NCI-H1092 (cell line): ENCODE data around the gene PTPRG.

ENCODE experiments used
- DNase-seq: peaks from one replicate; lab custom pipeline; 2025; lab: John Stamatoyannopoulos, UW

Gene PTPRG

DNA sequence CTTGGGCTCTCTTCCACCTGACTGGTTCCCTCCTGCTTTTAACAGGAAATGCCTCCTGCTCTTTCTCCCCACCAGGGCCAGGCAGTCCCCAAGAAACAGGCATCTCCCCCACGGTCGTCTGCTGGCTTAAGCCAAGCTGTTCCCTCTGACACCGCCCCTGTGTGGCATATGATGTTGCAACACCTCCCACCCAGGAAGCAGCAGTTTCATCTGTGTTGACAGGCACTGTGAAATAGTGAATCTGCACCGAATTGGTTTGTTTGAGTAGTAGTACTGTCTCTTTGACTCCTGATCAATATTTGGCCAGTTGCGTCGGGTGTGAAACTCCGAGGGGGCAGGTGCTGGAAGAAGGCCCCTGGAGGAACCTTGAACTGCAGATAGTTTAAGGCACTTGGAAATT, 623.2 kb downstream of the PTPRG start:
- no peak for DNase-seq

DNA sequence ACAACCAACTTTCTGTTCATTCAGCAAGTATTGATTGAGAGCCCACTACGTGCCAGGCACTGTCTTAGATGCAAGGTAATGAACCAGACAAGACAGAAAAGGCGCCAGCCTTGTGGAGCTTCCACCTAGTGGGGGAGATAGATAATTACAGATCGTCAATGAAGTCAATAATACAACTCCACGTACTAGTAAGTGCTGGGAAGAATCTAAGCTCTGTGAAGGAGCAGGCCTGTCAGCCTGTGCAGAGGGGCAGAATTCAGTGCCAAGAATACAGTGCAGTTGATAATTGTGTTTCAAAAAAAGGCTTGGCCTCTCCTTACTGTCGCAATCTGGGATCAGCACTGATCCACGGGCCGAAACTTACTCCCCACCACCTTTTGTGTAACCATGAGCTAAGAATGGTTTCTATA, 625.7 kb downstream of the PTPRG start:
- DNase-seq: no peak

DNA sequence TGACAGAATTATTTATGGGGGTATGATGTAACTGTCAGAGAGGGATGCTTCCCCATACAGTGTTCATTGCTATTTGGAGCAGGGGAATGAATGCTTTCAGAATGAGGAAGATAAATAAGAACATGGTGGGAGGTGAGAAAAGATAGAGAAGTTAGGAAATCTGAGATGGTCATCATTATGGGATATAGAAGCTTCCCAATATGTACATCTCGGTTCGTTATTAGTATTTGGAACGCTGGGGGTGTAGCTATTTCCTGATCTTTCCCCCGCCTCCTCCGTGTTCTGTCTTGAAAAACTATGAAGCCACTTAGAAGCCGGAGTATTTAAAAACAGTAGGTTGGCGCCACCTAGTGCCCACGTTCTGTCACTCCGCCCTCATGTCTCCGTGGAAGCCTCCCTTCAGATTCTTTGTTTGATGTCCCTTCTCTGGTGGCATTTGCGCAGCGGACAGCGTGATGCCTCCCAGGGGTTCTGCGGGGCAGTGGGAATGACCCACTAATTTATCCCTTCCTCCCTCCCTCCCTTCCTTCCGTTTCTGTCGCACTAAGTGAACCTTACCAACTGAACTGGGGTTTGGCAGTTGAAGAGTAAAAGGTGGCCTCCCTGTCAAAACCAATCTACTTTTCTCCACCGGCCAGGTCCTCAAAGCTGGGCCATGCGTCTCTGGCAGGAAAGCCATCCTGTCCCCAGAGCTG, 627.5 kb downstream of the PTPRG start:
- peak; percentile 14 for DNase-seq

DNA sequence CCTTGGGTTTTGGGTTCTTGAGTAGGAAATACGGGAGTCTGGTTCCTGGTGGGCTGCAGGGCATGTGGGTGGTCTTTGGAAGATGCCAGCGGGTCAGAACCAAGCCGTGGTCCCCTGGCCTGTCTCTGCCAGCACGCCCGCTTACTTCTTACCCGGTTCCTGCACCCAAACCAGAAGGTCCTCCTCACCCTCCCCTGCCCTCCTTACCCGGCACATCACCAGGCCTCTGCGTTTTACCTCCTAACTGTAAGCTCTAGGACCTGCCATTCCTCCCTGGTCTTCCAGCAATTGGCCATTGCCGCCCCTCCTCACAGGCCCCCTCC, 628.0 kb downstream of the PTPRG start:
- DNase-seq: no peak

DNA sequence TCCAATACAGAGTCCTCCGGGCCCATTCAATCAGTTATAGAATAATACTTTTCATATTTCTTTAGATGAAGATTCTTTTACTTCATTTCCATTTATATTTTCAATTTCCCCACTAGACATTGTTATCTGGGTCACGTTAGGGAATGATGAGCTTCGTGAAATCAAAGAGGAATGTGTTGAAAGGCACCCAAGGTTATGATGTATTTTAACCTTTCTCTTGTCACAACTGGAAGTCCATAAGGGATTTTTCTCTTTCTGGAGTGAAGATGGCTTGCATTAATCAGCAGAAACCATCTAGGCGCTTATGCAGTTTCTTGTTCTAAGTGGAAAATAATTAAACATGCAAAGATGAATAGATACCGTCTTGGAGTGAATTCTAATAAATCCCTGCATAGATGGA, 631.5 kb downstream of the PTPRG start:
- DNase-seq: no peak

DNA sequence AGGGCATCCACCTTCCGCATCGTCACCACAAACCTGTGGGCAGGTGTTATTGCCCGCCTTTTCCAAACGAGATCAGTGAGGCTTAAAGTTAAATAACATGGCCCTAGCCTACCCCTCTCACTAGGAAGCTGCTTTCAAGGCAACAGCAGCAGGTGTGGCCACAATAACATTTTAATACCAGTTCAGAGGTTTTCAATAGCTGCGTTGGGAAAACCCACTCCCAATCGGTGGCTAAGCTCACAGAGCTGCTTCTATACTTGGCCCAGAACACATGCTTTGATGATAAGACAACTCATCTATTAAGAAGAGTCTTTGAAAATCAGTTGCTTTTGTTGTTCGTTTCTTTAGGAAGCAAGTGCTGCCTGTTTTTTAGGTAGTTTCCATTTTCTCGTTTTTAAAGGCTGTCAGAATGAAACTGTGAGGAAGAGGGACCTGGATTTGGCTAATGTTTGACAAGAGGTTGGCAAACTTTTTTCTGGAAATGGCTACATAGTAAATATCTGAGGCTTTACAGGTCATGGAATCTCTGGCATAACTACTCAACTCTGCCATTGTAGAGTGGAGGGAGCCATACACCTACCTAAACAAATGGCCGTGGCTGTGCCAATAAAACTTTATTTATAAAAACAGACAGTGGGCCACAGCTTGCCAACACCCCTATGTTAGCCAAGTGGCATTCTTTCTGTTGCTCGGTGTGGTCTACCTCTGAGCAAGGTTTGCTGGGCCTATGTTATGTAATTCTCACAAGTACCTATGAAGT, 632.4 kb downstream of the PTPRG start:
- no peak for DNase-seq

DNA sequence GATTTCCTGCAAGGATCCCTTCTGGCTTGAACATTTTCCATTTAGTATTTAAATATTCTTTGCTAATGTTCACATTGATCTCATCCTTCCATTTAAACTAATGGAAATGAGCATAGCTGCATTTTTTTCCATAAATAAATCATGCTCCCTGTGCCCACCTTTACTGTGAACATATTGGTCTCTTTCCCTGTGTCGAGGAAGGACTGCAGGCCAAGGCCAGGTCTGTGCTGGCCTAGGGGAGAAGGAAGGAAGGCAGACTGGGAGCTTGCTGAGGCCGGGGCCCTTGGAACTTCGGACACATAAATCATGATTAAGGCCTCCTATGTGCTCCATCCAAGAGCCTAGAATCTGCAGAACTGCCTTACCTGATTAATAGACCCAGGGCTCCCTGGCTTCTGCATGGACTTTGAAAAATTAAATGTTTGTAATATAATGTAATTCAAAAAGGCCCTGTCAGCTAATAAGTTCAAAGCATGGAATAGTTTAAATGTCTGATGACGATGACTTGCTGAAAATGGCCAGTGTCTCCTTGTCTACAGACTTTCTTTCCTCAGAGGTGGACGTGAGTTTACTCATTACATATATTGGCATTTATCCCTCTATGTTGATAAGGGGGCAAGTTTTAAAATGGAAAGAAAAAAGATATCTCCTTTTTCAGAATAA, 636.1 kb downstream of the PTPRG start:
- no peak for DNase-seq

DNA sequence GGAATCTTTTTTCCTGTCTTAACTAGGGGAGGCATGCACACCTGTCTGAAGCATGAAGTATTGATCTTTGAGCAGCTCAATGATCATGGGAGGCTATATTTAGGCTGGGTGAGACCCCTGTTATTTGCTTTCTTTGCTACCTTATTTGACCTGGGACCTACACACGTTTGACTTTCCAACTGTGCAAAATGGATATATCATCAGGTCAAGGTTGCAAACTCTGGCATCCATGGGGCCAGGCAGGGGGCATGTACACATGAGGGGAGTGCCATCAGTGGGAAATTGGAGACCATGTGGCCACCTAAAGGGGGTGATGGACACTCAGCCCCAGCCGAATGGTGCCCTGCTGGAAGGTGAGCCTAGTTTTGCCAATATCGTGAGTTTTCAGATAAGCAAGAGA, 637.8 kb downstream of the PTPRG start:
- no peak for DNase-seq

DNA sequence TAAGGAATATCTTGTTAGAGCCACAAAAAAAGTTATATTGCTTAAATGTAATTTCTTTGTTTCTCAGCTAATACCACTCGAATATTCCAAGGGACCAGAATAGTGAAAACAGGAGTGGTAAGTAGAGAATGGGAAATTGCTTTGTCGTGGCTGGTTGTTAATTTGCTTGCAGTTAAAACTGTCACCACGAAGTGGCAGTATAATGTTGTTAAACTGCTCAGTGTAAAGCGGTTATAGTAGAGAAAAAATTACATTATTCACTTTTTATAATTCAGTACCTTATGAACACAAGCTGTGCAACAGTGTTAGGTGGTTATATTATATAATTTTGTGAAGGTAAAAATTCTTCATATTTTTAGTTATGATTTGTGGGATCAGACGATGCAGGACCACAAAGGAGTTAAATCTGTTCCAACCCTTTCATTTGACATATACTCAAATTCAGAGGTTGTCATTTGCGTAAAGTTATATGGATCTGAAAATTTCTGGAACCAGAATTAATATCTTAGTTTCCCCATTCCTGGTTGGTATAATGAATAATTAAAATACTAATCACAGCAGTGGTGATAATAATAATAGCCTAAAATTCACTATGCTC, 640.2 kb downstream of the PTPRG start:
- peak; percentile 15 for DNase-seq

DNA sequence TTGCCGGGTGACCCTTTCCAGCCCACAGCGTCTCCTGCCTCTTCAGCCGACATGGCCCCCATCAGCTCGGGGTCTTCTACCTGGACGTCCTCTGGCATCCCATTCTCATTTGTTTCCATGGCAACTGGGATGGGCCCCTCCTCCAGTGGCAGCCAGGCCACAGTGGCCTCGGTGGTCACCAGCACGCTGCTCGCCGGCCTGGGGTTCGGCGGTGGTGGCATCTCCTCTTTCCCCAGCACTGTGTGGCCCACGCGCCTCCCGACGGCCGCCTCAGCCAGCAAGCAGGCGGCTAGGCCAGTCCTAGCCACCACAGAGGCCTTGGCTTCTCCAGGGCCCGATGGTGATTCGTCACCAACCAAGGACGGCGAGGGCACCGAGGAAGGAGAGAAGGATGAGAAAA, 641.8 kb downstream of the PTPRG start:
- DNase-seq: no peak

DNA sequence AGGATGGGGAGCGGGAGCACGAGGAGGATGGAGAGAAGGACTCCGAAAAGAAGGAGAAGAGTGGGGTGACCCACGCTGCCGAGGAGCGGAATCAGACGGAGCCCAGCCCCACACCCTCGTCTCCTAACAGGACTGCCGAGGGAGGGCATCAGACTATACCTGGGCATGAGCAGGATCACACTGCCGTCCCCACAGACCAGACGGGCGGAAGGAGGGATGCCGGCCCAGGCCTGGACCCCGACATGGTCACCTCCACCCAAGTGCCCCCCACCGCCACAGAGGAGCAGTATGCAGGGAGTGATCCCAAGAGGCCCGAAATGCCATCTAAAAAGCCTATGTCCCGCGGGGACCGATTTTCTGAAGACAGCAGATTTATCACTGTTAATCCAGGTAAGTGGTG, 642.2 kb downstream of the PTPRG start:
- DNase-seq: no peak

DNA sequence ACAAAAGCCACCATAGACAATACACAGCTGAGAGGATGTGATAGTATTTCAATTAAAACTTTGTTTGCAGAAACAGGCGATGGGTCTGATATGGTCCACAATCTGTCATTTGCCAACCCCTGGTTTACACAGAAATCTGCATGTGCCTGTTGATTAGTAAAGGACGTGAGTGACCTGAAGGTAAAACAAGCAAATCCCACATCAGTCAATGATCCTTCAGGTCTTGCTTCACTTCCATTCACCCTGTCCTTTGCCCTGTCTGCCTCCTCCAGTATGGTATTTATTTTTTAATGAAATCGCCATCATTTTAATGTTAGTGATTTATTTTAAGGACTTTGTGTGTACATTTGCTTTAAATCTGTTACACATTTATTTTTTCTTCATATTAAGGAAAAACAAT, 645.8 kb downstream of the PTPRG start:
- DNase-seq: no peak

DNA sequence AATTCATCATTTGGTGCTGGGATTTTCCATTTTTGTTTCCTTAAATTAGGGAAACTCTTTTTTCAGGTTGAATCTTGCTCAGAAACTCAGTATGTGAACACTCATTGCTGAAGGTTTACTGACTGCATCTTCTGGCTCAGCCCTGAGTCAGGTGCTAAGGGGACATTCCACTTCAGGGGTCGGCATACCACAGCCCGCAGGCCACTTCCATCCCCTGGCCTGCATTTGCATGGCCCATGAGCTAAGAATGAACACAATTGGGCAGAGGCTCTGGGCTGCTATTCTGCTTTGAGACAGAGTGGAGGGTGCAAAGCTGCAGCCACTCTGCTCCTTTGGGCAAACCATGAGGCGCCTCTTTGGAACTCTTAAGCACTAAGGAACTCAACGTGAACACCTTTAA, 647.0 kb downstream of the PTPRG start:
- no peak for DNase-seq

DNA sequence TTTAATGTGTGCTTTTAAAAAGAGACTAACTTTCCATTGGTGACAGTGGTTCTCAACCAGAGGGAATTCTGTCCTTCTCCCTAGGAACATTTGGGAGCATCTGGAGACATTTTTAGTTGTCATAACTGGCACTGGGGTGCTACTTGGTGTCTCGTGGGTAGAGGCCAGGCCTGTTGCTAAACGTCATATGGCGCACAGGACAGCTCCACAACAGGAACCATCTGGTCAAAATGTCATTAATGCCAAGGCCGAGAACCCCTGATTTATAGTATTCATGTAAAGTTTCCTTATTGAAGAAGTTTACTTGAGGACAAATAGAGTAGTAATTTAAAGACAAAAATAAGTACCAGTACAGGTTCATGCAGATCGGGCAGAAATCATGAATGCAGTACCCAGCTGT, 647.7 kb downstream of the PTPRG start:
- DNase-seq: no peak

DNA sequence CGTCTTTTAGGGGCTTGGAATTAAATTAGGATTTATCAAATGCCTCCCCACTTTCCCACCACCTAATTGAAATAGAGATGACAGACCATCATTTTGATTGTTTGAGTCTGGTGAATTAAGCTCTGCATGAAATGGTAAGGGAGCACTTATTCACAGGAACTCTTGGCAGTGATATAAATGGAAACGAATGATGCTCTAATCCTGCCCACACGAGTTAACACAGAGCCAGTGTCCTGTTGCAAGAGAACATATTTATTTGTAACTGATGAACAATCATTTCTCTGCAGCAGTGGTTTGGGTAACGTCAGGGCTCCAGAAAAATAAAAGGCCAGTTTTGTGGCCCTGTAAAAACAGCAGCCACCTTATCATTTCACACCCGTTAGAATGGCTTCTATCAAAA, 648.6 kb downstream of the PTPRG start:
- no peak for DNase-seq

DNA sequence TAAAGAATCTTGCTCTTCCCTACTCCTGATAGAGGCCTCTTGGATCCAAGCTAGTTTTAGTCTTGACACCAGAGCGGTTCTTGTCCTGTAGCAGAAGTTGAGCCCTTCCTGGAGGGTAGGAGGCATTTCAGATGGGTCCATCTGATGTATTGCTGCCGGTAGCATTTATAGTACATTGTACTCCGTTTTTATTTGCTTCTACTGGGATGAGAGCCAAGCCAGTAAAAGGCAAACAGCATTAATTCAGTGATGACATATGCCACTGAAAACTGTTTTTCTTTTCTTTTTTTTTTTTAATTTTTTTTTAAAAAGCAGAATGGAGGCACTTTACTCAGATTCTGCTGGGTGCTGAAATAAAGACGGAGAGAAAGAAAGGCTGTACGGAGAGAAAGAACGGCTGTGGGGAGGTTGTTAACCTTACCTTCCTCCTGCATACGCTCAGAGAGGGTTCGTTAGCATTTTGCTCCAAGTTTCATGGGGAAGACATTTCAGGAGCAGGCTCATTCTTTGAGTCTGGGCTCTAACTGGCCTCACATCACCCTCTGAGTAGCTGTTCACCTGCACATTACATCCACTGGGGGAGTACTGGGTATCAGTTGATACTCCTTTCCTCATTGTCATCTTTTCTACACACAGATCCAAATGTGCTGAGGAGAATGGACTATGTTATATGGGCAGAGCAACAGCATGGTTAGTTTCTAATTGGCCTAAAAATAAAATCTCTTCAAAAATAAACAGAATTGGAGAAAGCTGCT, 650.5 kb downstream of the PTPRG start:
- peak; percentile 6 for DNase-seq

DNA sequence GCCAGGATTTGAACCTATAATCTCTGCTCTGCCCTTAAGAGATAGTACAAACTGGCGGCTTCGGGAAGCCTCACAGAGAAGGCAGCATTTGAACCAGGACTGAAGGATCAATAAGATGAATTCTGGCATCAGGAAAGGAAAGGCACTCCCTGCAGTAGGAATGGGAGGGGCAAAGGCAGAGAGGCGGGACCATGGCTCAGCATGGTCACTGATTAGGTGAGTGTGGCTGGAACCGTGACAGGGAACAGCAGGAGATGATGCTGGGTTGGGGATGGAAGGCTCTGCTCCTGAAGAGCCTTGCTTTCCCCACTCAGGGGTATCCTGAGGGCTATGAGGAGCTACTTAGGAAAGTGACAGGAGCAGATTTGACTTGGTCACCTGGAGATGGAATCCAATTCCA, 653.5 kb downstream of the PTPRG start:
- DNase-seq: no peak

DNA sequence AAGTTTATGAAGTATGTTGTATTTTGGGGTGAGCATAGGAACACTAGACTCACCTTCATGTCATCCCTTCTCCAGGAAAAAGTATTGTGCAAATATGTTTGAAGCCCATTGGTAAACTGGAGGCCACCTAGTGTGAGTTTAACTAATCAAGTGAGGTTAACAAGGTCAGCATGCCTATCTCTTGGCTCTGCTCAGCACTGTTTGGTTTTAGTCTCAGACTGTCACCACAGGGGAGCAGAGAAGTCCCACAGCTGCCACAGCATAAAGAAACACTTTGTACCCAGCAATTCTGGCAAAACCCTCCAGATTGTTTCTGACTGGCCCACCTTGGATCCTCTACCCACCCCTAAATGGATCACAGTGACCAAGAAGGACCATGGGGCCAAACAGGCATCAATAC, 659.2 kb downstream of the PTPRG start:
- DNase-seq: no peak

DNA sequence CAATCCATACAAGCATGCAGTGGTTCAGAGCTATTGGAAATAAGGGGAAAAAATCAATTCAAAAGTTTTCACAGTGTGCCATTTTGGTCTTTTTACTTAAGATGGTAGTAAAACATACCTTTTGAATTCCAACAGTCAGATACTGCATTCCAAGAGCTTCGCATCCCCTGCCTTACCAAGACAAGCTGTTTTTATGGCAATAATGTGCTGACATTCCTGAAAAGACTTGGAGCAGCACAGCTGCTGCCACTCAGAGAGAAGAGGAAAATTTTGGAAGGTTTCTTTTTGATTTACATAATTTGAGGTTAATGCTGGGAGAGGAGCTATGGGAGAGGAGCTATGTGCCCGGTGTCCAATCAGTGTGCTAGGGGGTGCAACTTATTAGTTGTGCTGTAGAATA, 663.7 kb downstream of the PTPRG start:
- DNase-seq: no peak

DNA sequence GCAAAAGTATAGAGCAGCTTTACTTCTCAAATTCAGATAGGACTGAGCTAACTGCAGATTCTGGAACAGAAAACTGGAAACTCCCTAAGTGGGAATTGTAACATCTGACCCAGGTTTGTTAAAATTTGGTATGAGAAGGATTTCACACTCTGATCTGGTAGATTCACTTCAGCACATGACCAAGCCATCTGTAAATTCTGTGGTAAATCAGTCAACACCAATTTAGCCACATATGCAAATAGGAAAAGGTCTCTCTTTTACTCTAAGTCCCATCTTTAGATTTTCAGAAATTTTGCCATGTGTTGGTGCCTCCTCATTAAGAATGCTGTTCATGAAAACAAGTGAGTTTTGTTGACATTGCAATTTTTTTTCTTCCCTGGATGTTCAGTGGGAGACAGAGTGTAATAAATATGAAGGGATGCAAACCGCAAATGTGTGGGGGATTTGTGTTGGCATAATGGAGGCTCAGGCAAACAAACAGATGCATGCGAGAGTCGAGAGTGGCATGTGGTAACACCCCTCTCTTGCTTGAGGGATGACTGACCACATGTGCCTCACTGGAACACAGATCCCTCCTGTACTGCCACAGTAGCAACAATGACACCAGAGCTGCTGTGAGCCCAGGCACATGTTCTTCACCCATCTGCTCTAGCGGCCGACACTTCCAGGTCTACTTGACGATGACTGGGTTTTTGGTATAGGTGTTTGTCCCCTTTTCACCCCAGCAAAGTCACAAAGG, 665.4 kb downstream of the PTPRG start:
- no peak for DNase-seq

DNA sequence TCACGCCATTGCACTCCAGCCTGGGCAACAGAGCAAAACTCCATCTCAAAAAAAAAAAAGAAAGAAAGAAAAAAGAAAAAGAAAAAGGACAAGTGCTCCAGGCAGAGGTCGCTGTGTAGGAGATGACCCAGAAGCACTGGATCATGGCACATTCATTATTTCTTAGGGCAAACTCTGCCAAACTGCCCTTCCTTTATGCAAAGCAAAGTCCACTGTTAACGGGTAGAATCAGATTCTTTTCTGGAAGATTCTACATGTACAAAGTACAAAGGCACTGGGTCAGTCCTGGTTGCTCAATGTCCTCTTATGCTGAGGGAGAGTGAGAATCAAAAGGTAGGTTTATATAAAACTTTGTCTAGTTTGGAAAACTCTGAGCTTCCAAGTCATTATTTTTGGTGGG, 667.1 kb downstream of the PTPRG start:
- DNase-seq: no peak

DNA sequence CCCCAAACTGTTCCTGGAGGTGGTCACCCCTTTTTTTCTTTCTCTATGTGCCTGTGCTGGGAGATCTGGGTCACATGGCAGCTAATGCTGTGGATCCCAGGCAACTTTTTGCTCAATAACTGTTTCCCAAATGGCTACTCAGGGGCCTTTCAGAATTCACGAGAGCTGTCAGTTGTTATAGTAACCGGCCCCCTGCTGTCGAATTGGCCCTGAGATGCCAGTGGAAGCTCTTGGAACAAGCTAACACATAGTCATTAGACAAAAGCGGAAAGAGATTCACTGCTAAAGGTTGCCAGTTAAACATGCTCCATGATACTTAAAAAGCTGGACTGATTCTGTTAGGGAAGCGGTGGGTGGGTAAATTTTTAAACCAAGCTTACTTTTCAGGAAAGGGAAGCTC, 667.8 kb downstream of the PTPRG start:
- DNase-seq: peak; percentile 29
